ENCODE results near the gene HECW1. TPM values are rescaled to one million over a fixed set of nuclear protein-coding genes. Genes with fewer than 3 reads are reported as not detected.
"Not testable (repeated sequence)": the region's sequence is repeated elsewhere in the genome, so short reads cannot be mapped to it uniquely, and the experiment has no call there.

HECW1 gene
- total RNA-seq, 8 experiments from 2014 or later = 0.09 to 16.7 (median 10.6) TPM

GRCh38 chr7:43583424-43584194, 471.2 kb downstream of the HECW1 start:
- in situ Hi-C loops (cut with MboI; ENCODE audit: low pct_unique_long_range_greater_than_20kb in 2 of 9, low sequenced_read_pairs in 9 of 9, unreplicated experiment in 9 of 9) = loop anchor here in 5 of 9 experiments (10.0 to 25.0 kb wide), 3 partner anchors 121 to 254 kb away; no protein-coding TSS in a partner anchor
- Histone ChIP-seq H3K4me1 (replicated peaks in 1 of 2) (peaks cover 6% of the 10 kb centered on the region in 2 donors), H3K4me3 (peak overlapping the region; percentile 48 to 82 (median 73)), H3K27ac (peak overlapping the region in 1 of 2 donors; percentile 6)
- peak; percentile 8 to 55 (median 42) for ATAC-seq (replicated peaks in 6 of 8)
- WGBS, 10 experiments = 0 to 3% (median 0%) methylated on average over 1 to 28 of the region's 66 CpGs; no CpG with 5 or more reads in 4 of the 10 experiments

- in situ Hi-C loops (cut with MboI; ENCODE audit: low pct_unique_long_range_greater_than_20kb in 2 of 9, low sequenced_read_pairs in 9 of 9, unreplicated experiment in 9 of 9) = loop anchor here in 5 of 9 experiments (10.0 to 25.0 kb wide), 3 partner anchors 121 to 253 kb away; no protein-coding TSS in a partner anchor
- Histone ChIP-seq H3K4me1 (replicated peaks in 1 of 2) (peaks cover 6% of the 10 kb centered on the region in 2 donors), H3K4me3 (peak overlapping the region; percentile 48 to 82 (median 73)), H3K27ac (peak overlapping the region in 1 of 2 donors; percentile 6)
- peak in 1 of 8 experiments; percentile 2 for ATAC-seq (replicated peaks in 6 of 8)
- 0 to 45% (median 20%) methylated on average over 1 to 8 of the region's 8 CpGs; no CpG with 5 or more reads in 3 of the 10 experiments for WGBS, 10 experiments
These were observed 471.7 kb downstream of the HECW1 start for GRCh38 chr7:43584195-43584586.

- peak overlapping the region in 3 of 5 donors; percentile 48 to 82 (median 75) for H3K4me3 ChIP-seq
- not testable (repeated sequence) for H3K4me1 ChIP-seq (replicated peaks in 1 of 2); H3K27ac ChIP-seq; ATAC-seq (replicated peaks in 6 of 8)
- WGBS, 10 experiments = 58 to 97% (median 90%) methylated on average over 1 to 8 of the region's 11 CpGs; no CpG with 5 or more reads in 2 of the 10 experiments
- in situ Hi-C loops (cut with MboI; ENCODE audit: low pct_unique_long_range_greater_than_20kb in 2 of 9, low sequenced_read_pairs in 9 of 9, unreplicated experiment in 9 of 9) = loop anchor here in 5 of 9 experiments (10.0 to 25.0 kb wide), 3 partner anchors 120 to 253 kb away; no protein-coding TSS in a partner anchor
These were observed 472.3 kb downstream of the HECW1 start for GRCh38 chr7:43584733-43585132.

GRCh38 chr7:43585562-43585961, 473.1 kb downstream of the HECW1 start:
- peaks cover 6% of the 10 kb centered on the region in 2 donors for H3K4me1 ChIP-seq (replicated peaks in 1 of 2)
- ATAC-seq (replicated peaks in 6 of 8) = no peak
- H3K27ac ChIP-seq = no peak overlapping the region
- in situ Hi-C loops (cut with MboI; ENCODE audit: low pct_unique_long_range_greater_than_20kb in 2 of 9, low sequenced_read_pairs in 9 of 9, unreplicated experiment in 9 of 9) = loop anchor here in 5 of 9 experiments (10.0 to 25.0 kb wide), 3 partner anchors 119 to 252 kb away; no protein-coding TSS in a partner anchor
- WGBS, 10 experiments = 60 to 100% (median 86%) methylated on average over 1 to 2 of the region's 2 CpGs; no CpG with 5 or more reads in 1 of the 10 experiments
- no peak overlapping the region for H3K4me3 ChIP-seq

GRCh38 chr7:43586251-43586900, 473.9 kb downstream of the HECW1 start:
- peak in 1 of 8 experiments; percentile 2 for ATAC-seq (replicated peaks in 6 of 8)
- H3K4me3 ChIP-seq = no peak overlapping the region
- in situ Hi-C loops (cut with MboI; ENCODE audit: low pct_unique_long_range_greater_than_20kb in 2 of 9, low sequenced_read_pairs in 9 of 9, unreplicated experiment in 9 of 9) = loop anchor here in 5 of 9 experiments (10.0 to 25.0 kb wide), 3 partner anchors 118 to 251 kb away; no protein-coding TSS in a partner anchor
- WGBS, 10 experiments = 73 to 100% (median 88%) methylated on average over 2 to 4 of the region's 4 CpGs
- no peak overlapping the region for H3K27ac ChIP-seq
- H3K4me1 ChIP-seq (replicated peaks in 1 of 2) = peaks cover 6% of the 10 kb centered on the region in 2 donors

GRCh38 chr7:43588477-43589132, 476.2 kb downstream of the HECW1 start:
- Histone ChIP-seq H3K27ac (no peak overlapping the region), H3K4me3 (no peak overlapping the region), H3K4me1 (replicated peaks in 1 of 2) (peaks cover 6% of the 10 kb centered on the region in 2 donors)
- 85 to 100% (median 92%) methylated on average over 1 to 5 of the region's 5 CpGs; no CpG with 5 or more reads in 1 of the 10 experiments for WGBS, 10 experiments
- in situ Hi-C loops (cut with MboI; ENCODE audit: low pct_unique_long_range_greater_than_20kb in 2 of 9, low sequenced_read_pairs in 9 of 9, unreplicated experiment in 9 of 9) = loop anchor here in 5 of 9 experiments (10.0 to 25.0 kb wide), 3 partner anchors 116 to 249 kb away; no protein-coding TSS in a partner anchor
- ATAC-seq (replicated peaks in 6 of 8) = no peak

GRCh38 chr7:43589133-43589478, 476.7 kb downstream of the HECW1 start:
- no peak for ATAC-seq (replicated peaks in 6 of 8)
- in situ Hi-C loops (cut with MboI; ENCODE audit: low pct_unique_long_range_greater_than_20kb in 2 of 9, low sequenced_read_pairs in 9 of 9, unreplicated experiment in 9 of 9) = loop anchor here in 5 of 9 experiments (10.0 to 25.0 kb wide), 3 partner anchors 116 to 248 kb away; no protein-coding TSS in a partner anchor
- no peak overlapping the region for H3K4me3 ChIP-seq
- H3K27ac ChIP-seq = no peak overlapping the region
- peaks cover 6% of the 10 kb centered on the region in 2 donors for H3K4me1 ChIP-seq (replicated peaks in 1 of 2)

GRCh38 chr7:43589728-43590127, 477.3 kb downstream of the HECW1 start:
- H3K27ac ChIP-seq = no peak overlapping the region
- WGBS, 10 experiments = 80 to 100% (median 96%) methylated on average over 1 to 3 of the region's 3 CpGs
- peaks cover 0 to under 1% of the 10 kb centered on the region in 2 donors for H3K4me1 ChIP-seq (replicated peaks in 1 of 2)
- H3K4me3 ChIP-seq = no peak overlapping the region
- ATAC-seq (replicated peaks in 6 of 8) = no peak
- in situ Hi-C loops (cut with MboI; ENCODE audit: low pct_unique_long_range_greater_than_20kb in 2 of 9, low sequenced_read_pairs in 9 of 9, unreplicated experiment in 9 of 9) = loop anchor here in 5 of 9 experiments (10.0 to 25.0 kb wide), 3 partner anchors 115 to 248 kb away; no protein-coding TSS in a partner anchor

- Histone ChIP-seq H3K4me1 (replicated peaks in 1 of 2) (no peaks in the 10 kb centered on the region), H3K4me3 (no peak overlapping the region), H3K27ac (no peak overlapping the region)
- WGBS, 10 experiments = 0 to 100% (median 93%) methylated on average over 1 to 2 of the region's 2 CpGs; no CpG with 5 or more reads in 4 of the 10 experiments
- in situ Hi-C loops (cut with MboI; ENCODE audit: low pct_unique_long_range_greater_than_20kb in 2 of 9, low sequenced_read_pairs in 9 of 9, unreplicated experiment in 9 of 9) = loop anchor here in 5 of 9 experiments (25.0 kb wide), 2 partner anchors 121 to 246 kb away; no protein-coding TSS in a partner anchor
- ATAC-seq (replicated peaks in 6 of 8) = no peak
These were observed 478.6 kb downstream of the HECW1 start for GRCh38 chr7:43590862-43591557.

- Histone ChIP-seq H3K4me3 (no peak overlapping the region), H3K27ac (no peak overlapping the region), H3K4me1 (replicated peaks in 1 of 2) (no peaks in the 10 kb centered on the region)
- no peak for ATAC-seq (replicated peaks in 6 of 8)
- WGBS, 10 experiments = 19 to 88% (median 66%) methylated on average over 2 to 4 of the region's 4 CpGs; no CpG with 5 or more reads in 1 of the 10 experiments
- in situ Hi-C loops (cut with MboI; ENCODE audit: low pct_unique_long_range_greater_than_20kb in 2 of 9, low sequenced_read_pairs in 9 of 9, unreplicated experiment in 9 of 9) = loop anchor here in 5 of 9 experiments (25.0 kb wide), 2 partner anchors 121 to 246 kb away; no protein-coding TSS in a partner anchor
These were observed 479.2 kb downstream of the HECW1 start for GRCh38 chr7:43591558-43592180.

- in situ Hi-C loops (cut with MboI; ENCODE audit: low pct_unique_long_range_greater_than_20kb in 2 of 9, low sequenced_read_pairs in 9 of 9, unreplicated experiment in 9 of 9) = loop anchor here in 5 of 9 experiments (25.0 kb wide), 2 partner anchors 120 to 245 kb away; no protein-coding TSS in a partner anchor
- Histone ChIP-seq H3K4me1 (replicated peaks in 1 of 2) (no peaks in the 10 kb centered on the region), H3K4me3 (no peak overlapping the region), H3K27ac (no peak overlapping the region)
- no peak for ATAC-seq (replicated peaks in 6 of 8)
- 75 to 100% (median 100%) methylated on average over 1 to 3 of the region's 3 CpGs; no CpG with 5 or more reads in 3 of the 10 experiments for WGBS, 10 experiments
These were observed 479.9 kb downstream of the HECW1 start for GRCh38 chr7:43592326-43592725.
